ENCODE data around the gene ATXN7L1.

DNA sequence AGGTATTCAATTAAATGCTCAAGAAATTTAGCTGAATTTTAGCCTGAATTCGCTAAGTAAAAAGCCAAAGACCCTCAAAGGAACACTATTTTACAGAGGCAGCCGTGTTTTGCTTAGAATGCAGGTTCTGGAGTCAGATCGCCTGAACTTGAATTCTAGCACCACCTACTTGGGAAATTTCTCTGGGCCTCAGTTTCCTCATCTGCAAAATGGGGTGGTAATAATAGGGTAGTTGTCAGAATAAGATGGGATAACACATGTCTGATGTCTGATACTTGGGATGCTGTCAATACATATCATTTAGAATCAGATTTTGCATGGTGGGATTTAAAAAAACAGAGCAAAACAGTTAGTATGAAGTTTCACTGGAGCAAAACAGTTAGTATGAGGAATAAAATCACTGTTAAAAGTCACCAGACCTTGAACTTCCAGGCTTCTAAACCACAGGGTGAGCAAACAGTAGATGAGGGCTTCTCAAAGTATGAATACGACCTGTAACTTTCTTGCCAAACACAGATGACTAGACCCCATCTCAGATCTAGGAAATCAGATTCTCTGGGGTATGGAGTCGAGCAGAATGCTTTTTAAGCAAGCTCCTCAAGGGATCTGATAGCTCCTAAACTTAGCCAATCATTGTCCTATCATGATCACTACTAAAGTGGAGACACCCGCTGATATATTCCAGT, 75.4 kb downstream of the ATXN7L1 start:
- no peak for TF ChIP-seq POLR2A (IDR thresholded peaks at IDR 0.05; ENCODE audit: low read depth, low read length)
- TF ChIP-seq, protein P1, sequence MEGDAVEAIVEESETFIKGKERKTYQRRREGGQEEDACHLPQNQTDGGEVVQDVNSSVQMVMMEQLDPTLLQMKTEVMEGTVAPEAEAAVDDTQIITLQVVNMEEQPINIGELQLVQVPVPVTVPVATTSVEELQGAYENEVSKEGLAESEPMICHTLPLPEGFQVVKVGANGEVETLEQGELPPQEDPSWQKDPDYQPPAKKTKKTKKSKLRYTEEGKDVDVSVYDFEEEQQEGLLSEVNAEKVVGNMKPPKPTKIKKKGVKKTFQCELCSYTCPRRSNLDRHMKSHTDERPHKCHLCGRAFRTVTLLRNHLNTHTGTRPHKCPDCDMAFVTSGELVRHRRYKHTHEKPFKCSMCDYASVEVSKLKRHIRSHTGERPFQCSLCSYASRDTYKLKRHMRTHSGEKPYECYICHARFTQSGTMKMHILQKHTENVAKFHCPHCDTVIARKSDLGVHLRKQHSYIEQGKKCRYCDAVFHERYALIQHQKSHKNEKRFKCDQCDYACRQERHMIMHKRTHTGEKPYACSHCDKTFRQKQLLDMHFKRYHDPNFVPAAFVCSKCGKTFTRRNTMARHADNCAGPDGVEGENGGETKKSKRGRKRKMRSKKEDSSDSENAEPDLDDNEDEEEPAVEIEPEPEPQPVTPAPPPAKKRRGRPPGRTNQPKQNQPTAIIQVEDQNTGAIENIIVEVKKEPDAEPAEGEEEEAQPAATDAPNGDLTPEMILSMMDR (conservative IDR thresholded peaks at IDR 0.05; ENCODE audit: low read depth, low read length), result no peak
- TF ChIP-seq, protein P2, sequence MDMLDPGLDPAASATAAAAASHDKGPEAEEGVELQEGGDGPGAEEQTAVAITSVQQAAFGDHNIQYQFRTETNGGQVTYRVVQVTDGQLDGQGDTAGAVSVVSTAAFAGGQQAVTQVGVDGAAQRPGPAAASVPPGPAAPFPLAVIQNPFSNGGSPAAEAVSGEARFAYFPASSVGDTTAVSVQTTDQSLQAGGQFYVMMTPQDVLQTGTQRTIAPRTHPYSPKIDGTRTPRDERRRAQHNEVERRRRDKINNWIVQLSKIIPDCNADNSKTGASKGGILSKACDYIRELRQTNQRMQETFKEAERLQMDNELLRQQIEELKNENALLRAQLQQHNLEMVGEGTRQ (IDR thresholded peaks at IDR 0.05; ENCODE audit: low read depth, low read length), result no peak
- no peak for TF ChIP-seq RAD21 (IDR thresholded peaks at IDR 0.05; ENCODE audit: low read length)

Measured in IMR-90 (cell line).